H1 (cell line): ENCODE data around the gene TFF3. TPM values are rescaled to one million over a fixed set of nuclear protein-coding genes. Genes with fewer than 3 reads are reported as not detected.

Experiments used
- FOSL1 ChIP-seq: IDR thresholded peaks from 2 replicates; pipeline ENCODE4 v1.6.1; 2011; ENCODE audit warnings: mild to moderate bottlenecking, low read depth, low read length, moderate library complexity; ENCODE audit not compliant: insufficient read depth
- KDM5A ChIP-seq: fragments of 200-600 bp; IDR thresholded peaks from 2 replicates; pipeline ENCODE4 v1.7.1; 2012; ENCODE audit warnings: mild to moderate bottlenecking, low read length, inconsistent platforms, mixed read lengths
- polyA plus RNA-seq, 7 experiments: library from polyadenylated mRNA; depleted of rRNA in 3 of 7; stranded (reverse) in 5 of 7; unstranded in 2 of 7; fragments of >200 nt in 5 of 7; fragments of 200-250 nt in 2 of 7; gene quantifications; 1 replicate in 5 of 7; 2 replicates in 1 of 7; 4 replicates in 1 of 7; pipeline versions ENCODE4 v1.2.1 to v1.2.3, GENCODE V29; 2011 to 2013; ENCODE audit warnings: missing spikeins in 2 of 7, mixed read lengths in 2 of 7
- total RNA-seq: library from RNA; stranded (reverse); fragmentation: NEBNext Ultra II Directional; extraction: Animal tissue kit (Norgen Biotek cat#: 25700); gene quantifications from 2 replicates; pipeline ENCODE4 v1.2.1, GENCODE V29; 2021

TFF3 gene
- total and polyA plus RNA-seq, 2 of the 8 experiments (the other 6 are each of a cell fraction or from before 2014, with no cell fraction given): 1.7 to 6.7 TPM

- no peak for TF ChIP-seq KDM5A
- TF ChIP-seq FOSL1: no peak
Measured at GRCh38 chr21:42299324-42300044, 15.7 kb downstream of the TFF3 start (continued).
